HG02678 (cell line): Measurements from ENCODE around the gene GREB1.

ENCODE experiments used
- ATAC-seq: cut with Tn5 transposase; IDR thresholded peaks from one replicate; pipeline ENCODE4 v1.9.1; 2021; ENCODE audit warnings: mild to moderate bottlenecking, moderate library complexity; ENCODE audit not compliant: unreplicated experiment

Gene GREB1

DNA sequence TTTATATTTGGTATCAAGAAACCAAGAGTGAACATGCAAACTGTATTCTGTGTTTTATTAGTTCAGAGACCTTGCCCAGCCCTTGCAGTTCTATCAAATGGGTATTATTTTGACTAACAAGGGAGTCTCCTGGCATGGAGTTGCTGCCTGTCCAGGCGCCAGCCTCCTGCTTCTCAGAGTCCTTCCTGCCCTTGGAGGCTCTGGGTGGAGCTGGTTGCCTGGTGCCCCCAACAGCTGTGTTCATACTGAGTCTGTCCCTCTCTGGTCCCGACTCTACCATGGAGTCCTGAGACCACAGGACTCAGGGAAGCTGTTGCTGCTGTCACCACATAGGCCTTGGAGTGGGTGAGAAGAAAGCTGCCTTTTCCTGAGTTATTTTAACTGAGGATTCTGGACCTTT, 26.3 kb upstream of the GREB1 start:
- ATAC-seq = no peak

DNA sequence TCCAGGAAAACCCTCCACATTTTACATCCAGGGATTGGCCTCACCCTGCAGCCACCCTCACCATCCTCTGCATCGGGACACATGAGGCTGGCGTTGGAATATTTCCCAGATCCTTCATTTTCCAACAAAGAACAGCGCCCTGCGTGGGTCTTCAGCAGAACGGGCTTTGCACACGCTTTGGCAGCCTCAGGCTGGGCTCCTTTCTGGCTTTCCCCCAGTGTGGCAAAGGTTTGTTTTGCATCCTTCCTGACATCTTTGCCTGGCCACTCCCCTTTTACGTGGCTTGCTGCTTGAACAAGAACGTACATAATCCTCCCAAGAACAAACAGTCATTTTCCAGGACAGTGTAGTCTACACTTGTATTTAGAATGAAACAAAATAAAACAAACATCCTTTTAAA, 25.6 kb upstream of the GREB1 start:
- no peak for ATAC-seq

DNA sequence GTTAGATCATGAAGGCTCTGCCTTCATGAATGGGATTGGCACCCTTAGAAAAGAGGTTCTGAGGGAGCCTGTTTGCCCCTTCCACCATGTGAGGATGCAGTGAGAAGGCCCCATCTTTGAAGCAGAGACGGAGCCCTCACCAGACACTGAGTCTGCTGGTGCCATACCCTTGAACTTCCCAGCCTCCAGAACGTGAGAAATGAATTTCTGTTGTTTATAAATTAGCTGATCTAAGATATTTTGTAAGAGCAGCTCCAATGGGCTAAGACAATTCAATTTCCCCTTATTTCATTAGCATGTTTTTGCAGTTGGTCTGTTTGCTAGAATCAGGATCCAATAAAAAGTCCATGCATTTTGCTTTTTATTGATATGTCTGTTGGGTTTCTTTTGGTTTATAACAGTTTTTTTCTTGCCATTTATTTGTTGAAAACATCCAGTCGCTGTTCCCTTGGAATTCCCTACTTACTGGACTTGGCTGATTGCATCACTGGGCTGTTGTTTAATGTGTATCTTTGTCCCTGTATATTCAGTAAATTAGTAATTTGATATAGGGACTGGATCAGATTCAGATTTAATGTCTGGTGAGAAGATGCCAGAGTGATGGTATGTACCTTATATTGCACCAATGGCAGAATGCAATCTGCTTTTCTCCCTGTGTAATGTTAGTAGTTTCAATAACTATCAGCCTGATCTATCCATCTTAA, 24.0 kb upstream of the GREB1 start:
- no peak for ATAC-seq

DNA sequence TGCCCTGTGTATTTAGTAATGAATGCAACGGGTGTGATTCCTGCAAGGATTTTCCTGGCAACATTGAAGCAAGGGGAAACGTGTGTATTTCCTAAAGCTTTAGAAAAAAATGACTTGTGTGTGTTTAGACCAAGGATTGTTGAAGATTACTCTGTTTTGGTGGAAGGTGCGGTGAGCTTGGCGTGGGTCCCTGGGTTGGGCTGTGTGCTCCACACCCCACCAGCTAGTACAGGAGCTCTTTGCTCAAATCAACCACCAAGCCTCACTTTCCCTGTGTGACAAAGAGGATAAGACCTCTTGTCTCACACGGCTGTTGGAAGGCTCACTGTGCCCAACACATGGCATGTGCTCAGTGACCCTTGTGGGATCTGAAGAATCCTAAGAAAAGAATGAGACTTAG, 21.4 kb upstream of the GREB1 start:
- ATAC-seq = no peak

DNA sequence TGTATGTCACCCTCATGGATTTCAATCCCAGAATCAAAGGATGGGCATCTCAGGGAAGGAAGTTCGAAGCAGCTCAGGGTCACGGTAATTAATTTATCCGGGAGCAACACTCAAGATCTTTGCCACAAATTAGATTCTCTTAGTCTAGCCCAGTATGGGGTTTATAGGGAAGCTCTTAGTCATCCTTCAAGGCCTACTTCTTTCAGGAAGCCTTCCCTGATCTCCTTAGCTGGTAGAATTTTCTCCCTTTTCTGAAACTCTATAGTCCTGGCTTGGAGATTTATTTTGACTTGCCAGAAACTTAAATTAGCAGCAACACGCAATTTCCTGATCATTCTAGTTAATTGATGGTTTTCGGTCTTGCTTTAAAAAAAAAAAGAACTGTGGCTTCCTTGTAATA, 20.5 kb upstream of the GREB1 start:
- ATAC-seq = no peak

DNA sequence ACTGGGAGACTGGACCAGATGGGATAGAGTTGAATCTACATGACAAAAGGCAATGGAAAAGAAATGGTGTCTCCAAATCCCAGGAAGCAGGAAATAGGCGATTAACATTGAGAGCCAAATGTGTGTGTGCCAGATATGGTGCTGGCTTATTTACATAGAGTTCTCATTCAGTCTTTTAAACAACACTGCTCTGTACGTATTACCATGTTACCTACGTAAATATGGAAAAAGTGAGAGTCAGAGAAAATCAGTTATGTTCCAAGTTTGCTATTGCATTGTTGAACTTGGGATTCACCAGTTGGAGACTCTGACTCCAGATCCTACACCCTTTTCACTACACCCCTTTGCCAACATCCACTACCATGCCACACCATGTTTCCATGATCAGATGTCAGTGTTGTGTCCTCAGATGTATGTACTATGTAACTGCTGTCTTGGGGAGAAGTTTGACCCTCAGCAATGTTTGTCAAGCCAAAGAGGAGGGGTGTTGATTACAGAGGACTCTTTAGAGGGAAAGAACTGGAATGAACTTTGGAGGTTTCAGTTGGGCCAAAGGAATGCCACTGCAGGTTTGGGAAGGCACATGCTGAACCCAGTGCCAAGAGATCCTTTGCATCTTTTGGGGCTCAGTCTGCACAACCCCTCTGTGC, 19.6 kb upstream of the GREB1 start:
- ATAC-seq = no peak

DNA sequence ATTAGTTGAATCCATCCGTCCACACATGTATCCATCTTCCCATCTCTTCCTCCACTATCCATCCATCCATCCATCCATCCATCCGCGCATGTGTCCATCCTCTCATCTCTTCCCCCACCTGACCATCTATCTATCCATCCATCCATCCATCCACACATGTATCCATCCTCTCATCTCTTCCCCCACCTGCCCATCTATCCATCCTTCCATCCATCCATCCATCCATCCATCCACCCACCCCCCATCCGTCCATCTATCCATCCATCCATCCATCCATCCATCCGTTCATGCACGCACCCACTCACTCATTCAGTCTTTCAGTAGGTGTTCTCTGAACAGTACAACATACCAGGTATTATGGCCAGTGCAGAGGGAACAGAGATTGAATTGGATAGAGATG, 18.9 kb upstream of the GREB1 start:
- ATAC-seq = no peak

DNA sequence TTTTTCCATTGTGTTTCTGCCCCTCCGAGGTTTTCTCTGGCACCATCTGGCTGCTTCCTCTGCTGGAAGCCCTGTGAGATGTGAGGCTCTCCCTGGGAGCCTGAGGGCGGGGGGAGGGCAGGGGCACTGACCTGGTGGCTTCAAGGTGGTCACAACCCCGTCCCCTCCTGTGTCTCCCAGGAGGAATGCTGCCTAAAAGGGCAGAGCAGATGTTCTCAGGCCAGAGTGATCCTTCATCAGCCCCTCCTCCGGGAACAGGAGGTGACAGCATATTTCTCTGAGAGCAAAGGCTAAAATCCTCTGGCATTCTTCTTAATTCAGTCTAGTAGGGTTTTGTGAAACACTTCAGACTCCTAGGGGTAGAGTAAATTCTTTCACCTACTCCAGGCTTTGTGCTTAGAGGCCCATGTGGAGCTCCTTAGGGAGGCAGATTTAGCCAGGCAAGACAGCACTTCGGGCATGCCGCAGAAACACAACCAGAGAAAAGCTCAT, 18.3 kb upstream of the GREB1 start:
- ATAC-seq = no peak

DNA sequence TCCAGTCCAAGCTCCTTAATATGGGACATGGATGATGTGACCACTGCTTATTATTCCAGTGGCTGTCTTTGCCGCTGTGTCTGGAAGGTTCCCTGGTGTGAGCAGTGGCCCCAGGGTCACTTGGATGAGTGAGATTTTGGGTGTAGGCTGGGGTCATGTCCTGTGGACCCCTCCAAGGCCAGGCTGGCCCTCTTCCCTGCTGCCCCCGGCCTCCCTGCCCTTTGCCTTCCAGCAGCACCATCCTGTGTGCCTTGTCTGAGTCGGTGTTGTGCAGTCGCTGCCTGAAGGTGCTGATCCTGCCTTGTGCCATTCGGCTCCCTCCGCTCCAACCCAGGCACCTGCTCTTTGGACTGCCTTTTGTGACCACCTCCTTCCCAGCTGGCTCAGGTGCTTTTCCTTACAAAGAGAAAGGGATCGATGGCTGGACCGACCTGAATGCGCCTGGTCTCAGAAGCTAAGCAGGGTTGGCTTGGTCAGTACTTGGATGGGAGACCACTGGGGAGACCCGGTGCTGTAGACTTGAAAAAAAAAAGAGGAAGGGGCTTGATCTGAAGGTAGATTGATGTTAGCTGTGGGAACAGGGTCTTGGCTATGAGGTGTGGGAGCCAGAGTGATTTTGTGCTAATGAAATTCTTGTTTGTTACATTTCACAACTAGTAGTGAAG, 16.7 kb upstream of the GREB1 start:
- ATAC-seq = no peak

DNA sequence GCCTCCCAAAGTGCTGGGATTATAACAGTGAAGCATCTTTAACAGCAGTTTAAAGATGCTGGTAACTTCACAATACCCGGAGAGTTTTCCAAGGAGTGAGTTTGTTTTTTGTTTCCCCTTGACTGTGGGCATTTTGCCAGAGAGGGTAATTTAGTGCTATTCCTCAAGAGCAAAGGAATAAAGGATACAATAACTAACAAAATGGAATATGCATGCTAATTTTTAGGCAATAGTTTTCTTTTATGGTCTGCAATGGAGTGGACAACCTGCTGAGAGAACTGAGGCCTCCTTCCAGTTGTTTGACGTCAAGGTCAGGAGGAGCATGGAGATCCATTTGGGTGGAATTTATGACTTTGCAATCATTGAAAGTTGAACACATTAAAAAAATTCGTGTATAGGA, 15.9 kb upstream of the GREB1 start:
- ATAC-seq = no peak

DNA sequence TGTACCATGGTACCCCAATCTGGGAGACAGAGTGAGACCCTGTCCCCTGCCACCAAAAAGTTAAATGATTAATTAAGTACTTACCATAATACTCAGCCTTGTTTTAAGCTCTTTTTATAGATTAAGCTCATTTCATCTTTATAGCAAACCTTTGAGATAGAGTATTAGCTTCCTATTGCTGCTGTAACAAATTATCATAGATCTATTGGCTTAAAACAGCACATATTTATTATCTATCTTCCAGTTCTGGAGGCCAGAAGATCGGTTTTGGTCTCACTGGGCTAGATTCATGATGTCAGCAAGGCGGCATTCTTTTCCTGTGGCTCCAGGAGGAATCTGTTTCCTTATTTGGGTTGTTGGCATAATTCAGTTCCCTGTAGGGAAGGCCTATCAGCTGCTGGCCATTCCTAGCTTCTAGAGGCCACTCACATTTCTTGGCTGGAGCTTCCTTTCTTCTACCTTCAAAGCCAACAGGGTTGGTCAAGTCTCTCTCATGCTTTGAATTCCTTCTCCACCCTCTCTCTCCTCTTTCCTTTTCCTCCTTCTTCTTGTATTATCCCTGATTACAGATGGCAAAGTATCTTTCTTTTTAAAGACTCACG, 13.7 kb upstream of the GREB1 start:
- no peak for ATAC-seq

DNA sequence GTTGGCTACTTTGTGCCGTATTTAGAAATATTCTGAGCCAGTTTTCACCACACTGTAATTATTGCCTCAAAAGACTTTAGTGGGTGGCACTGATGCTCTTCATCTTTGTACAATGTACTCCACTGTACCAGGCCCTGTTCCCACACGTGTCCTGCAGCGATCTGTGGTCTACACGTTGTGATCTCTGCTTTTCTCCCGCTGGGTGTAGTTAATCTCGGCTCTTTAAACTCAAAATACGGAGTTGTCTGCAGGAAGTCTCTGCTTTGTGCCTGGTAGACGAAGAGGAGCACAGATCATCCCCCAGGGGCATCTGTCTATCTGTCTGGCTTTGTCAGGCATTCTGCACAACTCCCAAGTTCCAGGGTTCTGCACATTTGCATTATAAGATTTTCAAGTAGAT, 12.1 kb upstream of the GREB1 start:
- ATAC-seq = no peak

DNA sequence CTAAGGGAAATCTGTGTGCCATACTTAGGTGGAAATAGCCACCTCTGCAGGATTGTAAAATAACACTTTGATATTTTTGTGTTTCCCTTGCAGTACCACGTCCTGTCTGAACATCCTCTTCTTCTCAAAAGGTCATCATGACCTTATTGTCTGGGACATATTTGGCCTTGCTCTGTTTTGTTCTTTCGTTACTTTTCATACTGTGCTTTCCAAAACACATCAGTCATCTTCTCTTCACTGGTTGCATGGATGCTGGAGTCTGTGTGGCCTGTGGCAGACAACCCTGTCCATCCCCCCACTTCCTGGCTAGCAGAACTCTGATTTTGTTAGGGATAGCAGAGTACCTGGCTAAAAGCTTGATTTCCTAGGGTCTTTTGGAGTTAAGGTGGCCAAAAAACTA, 9.4 kb upstream of the GREB1 start:
- ATAC-seq = no peak

DNA sequence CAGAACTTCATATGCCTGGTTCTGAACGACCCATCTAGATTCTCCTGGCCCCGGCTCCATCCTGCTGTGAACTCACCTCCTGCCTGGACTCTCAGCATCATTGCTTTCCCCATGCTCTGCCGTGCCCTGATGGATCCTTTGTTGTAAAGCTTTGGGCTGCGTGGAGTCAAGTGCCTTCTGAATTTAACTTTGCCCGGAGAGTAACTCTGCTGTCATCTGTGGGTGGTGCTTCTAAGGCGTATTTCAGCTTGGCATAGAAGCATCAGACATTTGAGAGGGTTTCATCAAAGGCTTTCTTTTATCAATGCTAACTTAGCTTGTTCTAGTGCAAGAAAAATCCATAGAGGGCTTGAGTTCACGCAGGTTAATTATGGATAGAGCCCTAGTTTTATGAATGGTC, 8.1 kb upstream of the GREB1 start:
- no peak for ATAC-seq

DNA sequence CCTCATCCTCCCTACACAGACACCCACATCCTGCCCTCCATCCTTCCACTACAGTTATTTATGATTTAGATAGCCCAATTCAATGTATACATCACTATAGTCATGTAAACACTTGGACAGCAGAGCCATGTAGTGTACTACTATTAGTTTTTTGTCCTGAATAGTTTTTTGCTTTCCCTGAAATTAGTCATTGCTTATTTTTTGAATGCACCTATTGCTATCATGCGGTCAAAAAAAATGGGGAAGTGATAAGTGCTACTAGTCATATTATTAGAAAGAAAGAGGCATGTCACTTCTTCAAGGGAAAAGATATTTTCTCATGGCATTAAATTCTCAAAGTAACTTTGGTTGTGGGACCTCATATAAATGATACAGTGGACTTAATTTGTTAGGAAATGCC, 6.8 kb upstream of the GREB1 start:
- ATAC-seq = no peak

DNA sequence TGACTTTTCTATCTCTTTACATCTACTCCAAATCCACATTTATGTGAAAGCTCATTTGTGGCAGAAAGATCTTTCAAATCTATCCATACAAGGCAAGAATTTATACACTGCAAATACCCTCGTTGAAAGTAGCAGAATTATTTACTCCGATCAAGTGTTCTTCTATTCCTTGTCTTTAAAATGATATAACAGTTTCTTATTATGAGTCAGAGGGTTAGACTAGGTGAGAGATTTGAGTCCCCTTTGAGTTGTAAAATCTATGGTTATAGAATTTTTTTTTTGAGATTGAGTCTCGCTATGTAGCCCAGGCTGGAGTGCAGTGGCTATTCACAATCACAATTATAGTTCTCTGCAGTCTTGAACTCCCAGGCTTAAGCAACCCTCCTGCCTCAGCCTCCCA, 5.6 kb upstream of the GREB1 start:
- no peak for ATAC-seq

DNA sequence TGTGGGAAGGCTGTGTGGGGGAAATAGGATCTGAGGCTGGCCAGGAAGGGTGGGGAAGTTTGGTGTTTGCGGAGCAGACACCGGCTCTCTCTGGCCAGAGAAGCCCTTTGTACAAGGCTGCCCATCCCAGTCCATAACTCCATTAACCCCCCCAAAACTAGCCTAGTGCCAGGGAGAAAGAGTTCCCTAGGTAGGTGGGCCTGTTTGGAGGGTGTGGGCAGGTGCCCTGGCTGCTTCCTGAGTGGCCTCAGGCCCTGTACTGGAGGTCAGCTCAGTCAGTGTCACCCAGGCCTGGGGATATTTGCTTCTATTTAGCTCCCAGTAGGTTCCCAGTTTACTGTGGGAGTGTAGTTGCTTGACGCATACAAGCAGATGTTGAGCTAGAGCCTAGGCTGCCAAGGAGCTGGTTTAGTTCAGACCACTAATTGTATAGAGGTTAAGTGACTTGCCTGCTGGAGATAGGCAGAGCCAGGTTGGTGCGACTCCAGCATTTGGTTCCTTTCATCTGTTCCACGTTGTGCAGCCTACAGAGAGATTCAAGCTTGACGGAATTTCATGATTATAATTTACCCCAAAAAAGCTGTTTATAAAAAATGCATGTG, 2.9 kb upstream of the GREB1 start:
- ATAC-seq = no peak

DNA sequence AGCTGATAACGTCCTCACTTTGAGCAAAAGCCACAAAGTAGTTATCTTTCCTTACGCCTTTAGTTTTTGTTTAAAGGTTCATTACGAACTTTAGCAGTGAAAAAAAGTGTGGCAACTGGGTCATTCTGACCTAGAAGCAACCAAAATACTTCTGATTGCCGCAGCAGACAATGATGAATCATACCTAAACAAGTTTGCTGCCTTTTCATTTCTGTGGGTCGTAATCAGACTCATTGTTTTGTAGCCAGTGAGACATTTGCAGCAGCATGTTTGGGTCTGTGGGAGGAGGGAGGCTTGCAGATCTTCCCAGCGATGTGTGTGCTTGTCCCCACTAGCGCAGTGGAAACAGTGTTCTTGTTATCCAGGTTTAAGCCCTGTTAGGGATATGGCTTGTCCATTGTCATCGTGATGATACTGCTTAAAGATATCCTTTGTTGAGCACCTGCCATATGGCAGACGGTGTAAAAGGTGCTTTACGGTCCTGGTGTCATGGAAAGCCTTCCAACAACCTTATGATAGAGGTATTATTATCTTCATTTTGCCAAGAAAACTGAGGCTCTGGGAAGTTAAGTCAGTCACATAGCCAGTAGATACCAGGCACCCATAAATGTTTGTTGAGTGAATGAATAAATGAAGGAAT, 1.3 kb upstream of the GREB1 start:
- ATAC-seq = no peak

DNA sequence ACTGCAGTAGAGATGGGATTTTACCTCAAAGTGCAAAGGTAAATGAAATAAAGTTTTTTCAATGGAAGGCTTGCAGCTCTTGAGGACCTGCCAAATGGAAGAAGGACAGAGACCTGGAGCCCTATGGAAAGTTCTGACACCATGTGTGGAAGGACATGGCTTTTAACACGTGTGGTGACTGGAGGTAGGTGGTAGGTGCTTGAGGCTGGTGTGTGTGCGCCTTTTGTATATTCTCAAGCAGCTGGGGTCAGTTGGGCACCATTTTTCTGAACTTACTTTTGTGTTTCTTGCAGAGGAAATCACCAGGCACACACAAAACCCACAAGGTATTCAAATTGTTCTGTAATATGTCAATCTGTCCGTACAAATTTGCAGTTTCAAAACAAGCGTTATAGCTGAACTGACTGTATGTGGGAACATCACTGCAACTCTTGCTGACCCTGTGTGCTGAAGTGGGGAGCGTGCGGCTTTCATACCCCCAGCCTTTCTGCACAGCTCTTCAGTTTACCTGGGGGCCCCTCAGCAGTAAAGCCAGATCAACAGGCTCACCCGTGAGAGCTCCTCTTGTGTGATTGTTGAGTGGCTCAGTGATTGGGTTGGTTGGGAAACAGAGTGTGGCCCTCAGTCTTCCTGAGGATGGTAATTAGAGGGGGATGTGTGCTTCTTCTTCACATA, 363 bp downstream of the GREB1 start:
- no peak for ATAC-seq

DNA sequence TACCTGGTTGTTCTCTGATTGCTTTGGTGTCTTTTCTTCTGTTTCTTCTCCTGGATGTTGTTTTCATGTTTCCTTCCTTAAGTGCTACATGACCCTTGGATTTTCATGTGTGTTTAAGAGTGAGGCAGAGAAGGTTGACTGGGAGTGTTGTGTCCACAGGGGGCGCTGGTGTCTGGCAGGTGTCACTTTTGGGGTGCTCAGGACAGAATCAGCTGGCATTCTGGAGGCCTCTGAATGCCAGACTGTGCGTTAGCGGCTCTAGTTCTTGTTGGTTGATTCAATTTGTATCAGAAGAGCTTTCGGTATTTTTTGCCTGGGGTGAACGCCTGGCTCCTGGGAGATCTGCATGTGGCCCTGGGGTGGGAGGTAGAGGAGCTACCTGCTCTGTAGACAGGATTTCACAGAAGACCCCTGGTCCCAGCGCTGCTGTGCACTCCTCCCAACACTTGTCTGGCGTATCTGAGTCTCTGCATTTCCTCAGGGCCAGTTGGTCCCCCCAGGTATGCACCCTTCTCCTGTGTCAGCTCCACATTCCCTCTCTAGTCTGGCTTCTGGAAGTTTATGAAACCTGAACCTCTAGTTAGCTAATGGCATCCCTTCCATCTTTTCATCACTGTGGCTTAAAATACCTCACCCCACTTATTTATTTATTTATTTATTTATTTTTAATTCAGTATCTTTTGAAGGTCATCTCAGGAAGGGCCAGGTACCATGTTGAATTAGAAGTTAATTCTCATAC, 1.1 kb downstream of the GREB1 start:
- no peak for ATAC-seq
